NCI-H128 (cell line): Measurements from ENCODE around the gene PLA2G1B.
"Not testable (repeated sequence)": the region's sequence is repeated elsewhere in the genome, so short reads cannot be mapped to it uniquely, and the experiment has no call there.

Source experiments
- DNase-seq: peaks from one replicate; lab custom pipeline; 2025; ENCODE audit not compliant: unreplicated experiment; lab: John Stamatoyannopoulos, UW

PLA2G1B gene

GRCh38 chr12:120359128-120359527 lies 31.5 kb upstream of the PLA2G1B start:
- no peak for DNase-seq

- DNase-seq = no peak
Measured at GRCh38 chr12:120358412-120359100, 31.0 kb upstream of the PLA2G1B start.

- no peak for DNase-seq
Measured at GRCh38 chr12:120357104-120357503, 29.5 kb upstream of the PLA2G1B start.

GRCh38 chr12:120356567-120357030 lies 29.0 kb upstream of the PLA2G1B start:
- DNase-seq = no peak

GRCh38 chr12:120353556-120354317 lies 26.2 kb upstream of the PLA2G1B start:
- no peak for DNase-seq

GRCh38 chr12:120353136-120353535 lies 25.6 kb upstream of the PLA2G1B start:
- no peak for DNase-seq

- no peak for DNase-seq
Measured at GRCh38 chr12:120352117-120352516, 24.5 kb upstream of the PLA2G1B start.

- DNase-seq = no peak
Measured at GRCh38 chr12:120350576-120351350, 23.2 kb upstream of the PLA2G1B start.

- DNase-seq = no peak
Measured at GRCh38 chr12:120347766-120348165, 20.2 kb upstream of the PLA2G1B start.

GRCh38 chr12:120346681-120347080 lies 19.1 kb upstream of the PLA2G1B start:
- no peak for DNase-seq

GRCh38 chr12:120346031-120346430 lies 18.5 kb upstream of the PLA2G1B start:
- no peak for DNase-seq

- no peak for DNase-seq
Measured at GRCh38 chr12:120343692-120344091, 16.1 kb upstream of the PLA2G1B start.

- DNase-seq = no peak
Measured at GRCh38 chr12:120343039-120343537, 15.5 kb upstream of the PLA2G1B start.

- no peak for DNase-seq
Measured at GRCh38 chr12:120342175-120343038, 14.8 kb upstream of the PLA2G1B start.

- no peak for DNase-seq
Measured at GRCh38 chr12:120339256-120339655, 11.7 kb upstream of the PLA2G1B start.

GRCh38 chr12:120337730-120338129 lies 10.2 kb upstream of the PLA2G1B start:
- DNase-seq = no peak

GRCh38 chr12:120336392-120336791 lies 8.8 kb upstream of the PLA2G1B start:
- not testable (repeated sequence) for DNase-seq

- not testable (repeated sequence) for DNase-seq
Measured at GRCh38 chr12:120335447-120335846, 7.9 kb upstream of the PLA2G1B start.

- no peak for DNase-seq
Measured at GRCh38 chr12:120332523-120332922, 4.9 kb upstream of the PLA2G1B start.

- no peak for DNase-seq
Measured at GRCh38 chr12:120332041-120332440, 4.5 kb upstream of the PLA2G1B start.
